ENCODE data around the gene TOR4A. TPM values are rescaled to one million over a fixed set of nuclear protein-coding genes. Genes with fewer than 3 reads are reported as not detected.

TOR4A gene
- total and polyA plus RNA-seq, 9 of the 15 experiments (the other 6 are each of a cell fraction or from before 2014, with no cell fraction given), result 3.9 to 49.2 (median 8.8) TPM

DNA sequence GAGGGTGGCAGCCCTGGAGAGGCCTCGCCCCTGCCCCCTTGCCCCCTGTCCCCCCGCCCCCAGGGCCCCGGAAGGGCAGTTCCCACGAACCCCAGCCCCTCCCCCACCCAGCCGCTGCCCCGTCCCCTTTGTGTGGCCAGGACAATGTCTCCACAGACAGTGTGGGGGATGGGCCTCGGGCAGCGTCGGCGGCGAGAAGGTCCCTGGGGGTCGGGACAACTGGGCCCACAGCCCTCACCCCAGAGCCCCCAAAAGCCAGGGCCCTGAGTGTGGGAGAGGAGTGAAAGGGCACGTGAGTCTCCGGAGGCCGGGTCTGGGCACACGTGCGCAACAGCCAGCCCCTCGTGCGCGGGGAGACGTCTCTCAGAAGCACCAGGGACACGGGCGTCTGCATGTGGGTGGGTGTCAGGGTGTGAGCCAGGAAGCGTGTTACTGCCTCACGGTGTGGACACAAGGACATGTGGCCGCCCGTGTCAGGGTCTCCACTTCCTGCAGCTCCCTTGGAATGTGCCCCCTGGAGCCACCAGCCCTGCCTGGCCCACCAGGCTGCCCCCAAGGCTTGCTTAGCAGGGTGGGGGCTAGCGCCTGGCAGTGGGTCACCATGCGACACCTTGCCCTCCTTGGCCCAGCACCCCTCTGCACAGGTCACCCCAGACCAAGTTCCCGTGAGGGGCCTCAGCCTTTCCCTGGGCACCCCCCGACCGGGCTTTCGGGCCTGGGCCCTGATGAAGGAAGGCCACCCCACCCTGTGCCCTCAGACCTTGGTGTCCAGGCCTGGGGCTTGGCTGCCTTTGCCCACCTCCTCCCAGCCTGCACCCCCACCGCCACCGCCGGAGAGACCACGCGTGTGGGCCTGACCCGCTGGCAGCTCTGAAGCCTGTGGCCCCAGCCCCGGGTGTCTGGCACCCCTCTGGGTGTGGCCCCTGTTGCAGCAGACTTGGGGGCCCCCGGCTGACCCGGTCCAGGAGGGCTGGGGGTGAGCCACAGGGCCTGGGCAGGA lies 37.3 kb downstream of the TOR4A start:
- intact Hi-C loops (cut with micrococcal nuclease) (no loop called here), in situ Hi-C loops (cut with MboI) (no loop called here)
- Histone ChIP-seq H4K20me1 (replicated peaks; ENCODE audit: control insufficient read depth, insufficient read depth, low read length) (0 out of 2 replicates have a peak, but pooled peaks cover 5% of the 10 kb centered on the region), H3K4me1 (replicated peaks in 1 of 2; ENCODE audit: control insufficient read depth in 2 of 2, insufficient read depth in 2 of 2, low read length in 2 of 2) (peaks cover 16 to 96% of the 10 kb centered on the region in 2 experiments), H3K4me2 (ENCODE audit: insufficient read depth, low read length) (no peak overlapping the region), H3K27ac (ENCODE audit: extremely low read depth, low read depth, low read length) (no peak overlapping the region), H3K4me3 (no peak overlapping the region), H3K9ac (ENCODE audit: insufficient read depth in 1 of 2, low read depth in 2 of 2, low read length in 2 of 2) (peak overlapping the region in 1 of 2 experiments; percentile 72; a peak in 2 of 4 replicates), H3K9me3 (replicated peaks; ENCODE audit: control insufficient read depth, insufficient read depth, low read depth, low read length) (no peaks in the 10 kb centered on the region), H3K79me2 (ENCODE audit: control insufficient read depth, insufficient read depth, low read length) (no peaks in the 10 kb centered on the region), H3K27me3 (ENCODE audit: control insufficient read depth in 2 of 2, insufficient read depth in 2 of 2, low read length in 2 of 2) (no peaks in the 10 kb centered on the region), H3K9me1 (ENCODE audit: control insufficient read depth, insufficient read depth, low read length) (no peaks in the 10 kb centered on the region), H3K36me3 (ENCODE audit: control insufficient read depth, insufficient read depth, low read length) (no peaks in the 10 kb centered on the region), H2AFZ (ENCODE audit: low read depth, low read length) (no peak overlapping the region)
- BruUV-seq (replicated peaks), result no TSS peak
- no peak for ATAC-seq
- 64% methylated on average over 35 of the region's 42 CpGs for WGBS (ENCODE audit: insufficient coverage, low coverage, missing lambda C conversion rate)
- FAIRE-seq, result no peak
- ChIA-PET CTCF (ENCODE audit: low intra/inter-chr PET ratio) (no interaction called here), POLR2A (interaction anchor here (0.9 kb wide), 1 partner anchor 164 kb away, joined by 3 read pairs; no protein-coding TSS in a partner anchor)
- DNase-seq (ENCODE audit: extremely low read depth in 1 of 4, low spot score in 3 of 4), result no peak
- TF ChIP-seq, protein P1, sequence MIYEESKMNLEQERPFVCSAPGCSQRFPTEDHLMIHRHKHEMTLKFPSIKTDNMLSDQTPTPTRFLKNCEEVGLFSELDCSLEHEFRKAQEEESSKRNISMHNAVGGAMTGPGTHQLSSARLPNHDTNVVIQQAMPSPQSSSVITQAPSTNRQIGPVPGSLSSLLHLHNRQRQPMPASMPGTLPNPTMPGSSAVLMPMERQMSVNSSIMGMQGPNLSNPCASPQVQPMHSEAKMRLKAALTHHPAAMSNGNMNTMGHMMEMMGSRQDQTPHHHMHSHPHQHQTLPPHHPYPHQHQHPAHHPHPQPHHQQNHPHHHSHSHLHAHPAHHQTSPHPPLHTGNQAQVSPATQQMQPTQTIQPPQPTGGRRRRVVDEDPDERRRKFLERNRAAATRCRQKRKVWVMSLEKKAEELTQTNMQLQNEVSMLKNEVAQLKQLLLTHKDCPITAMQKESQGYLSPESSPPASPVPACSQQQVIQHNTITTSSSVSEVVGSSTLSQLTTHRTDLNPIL (CRISPR knock-in tag; IDR thresholded peaks at IDR 0.05), result no peak
- TF ChIP-seq L3MBTL2 (IDR thresholded peaks at IDR 0.05) (no peak), ZNF766 (CRISPR knock-in tag; conservative IDR thresholded peaks at IDR 0.05) (no peak), RNF2 (IDR thresholded peaks at IDR 0.05) (no peak), SIRT6 (IDR thresholded peaks at IDR 0.05; ENCODE audit: low read depth, low read length) (no peak), ZNF324 (CRISPR knock-in tag; IDR thresholded peaks at IDR 0.05) (no peak), ETV5 (CRISPR knock-in tag; IDR thresholded peaks at IDR 0.05; ENCODE audit: low read depth) (no peak)
- TF ChIP-seq, protein P2, sequence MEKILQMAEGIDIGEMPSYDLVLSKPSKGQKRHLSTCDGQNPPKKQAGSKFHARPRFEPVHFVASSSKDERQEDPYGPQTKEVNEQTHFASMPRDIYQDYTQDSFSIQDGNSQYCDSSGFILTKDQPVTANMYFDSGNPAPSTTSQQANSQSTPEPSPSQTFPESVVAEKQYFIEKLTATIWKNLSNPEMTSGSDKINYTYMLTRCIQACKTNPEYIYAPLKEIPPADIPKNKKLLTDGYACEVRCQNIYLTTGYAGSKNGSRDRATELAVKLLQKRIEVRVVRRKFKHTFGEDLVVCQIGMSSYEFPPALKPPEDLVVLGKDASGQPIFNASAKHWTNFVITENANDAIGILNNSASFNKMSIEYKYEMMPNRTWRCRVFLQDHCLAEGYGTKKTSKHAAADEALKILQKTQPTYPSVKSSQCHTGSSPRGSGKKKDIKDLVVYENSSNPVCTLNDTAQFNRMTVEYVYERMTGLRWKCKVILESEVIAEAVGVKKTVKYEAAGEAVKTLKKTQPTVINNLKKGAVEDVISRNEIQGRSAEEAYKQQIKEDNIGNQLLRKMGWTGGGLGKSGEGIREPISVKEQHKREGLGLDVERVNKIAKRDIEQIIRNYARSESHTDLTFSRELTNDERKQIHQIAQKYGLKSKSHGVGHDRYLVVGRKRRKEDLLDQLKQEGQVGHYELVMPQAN (IDR thresholded peaks at IDR 0.05; ENCODE audit: borderline replicate concordance), result no peak
- TF ChIP-seq, protein P3, sequence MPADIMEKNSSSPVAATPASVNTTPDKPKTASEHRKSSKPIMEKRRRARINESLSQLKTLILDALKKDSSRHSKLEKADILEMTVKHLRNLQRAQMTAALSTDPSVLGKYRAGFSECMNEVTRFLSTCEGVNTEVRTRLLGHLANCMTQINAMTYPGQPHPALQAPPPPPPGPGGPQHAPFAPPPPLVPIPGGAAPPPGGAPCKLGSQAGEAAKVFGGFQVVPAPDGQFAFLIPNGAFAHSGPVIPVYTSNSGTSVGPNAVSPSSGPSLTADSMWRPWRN (IDR thresholded peaks at IDR 0.05; ENCODE audit: low read depth), result no peak
- TF ChIP-seq, protein P4, sequence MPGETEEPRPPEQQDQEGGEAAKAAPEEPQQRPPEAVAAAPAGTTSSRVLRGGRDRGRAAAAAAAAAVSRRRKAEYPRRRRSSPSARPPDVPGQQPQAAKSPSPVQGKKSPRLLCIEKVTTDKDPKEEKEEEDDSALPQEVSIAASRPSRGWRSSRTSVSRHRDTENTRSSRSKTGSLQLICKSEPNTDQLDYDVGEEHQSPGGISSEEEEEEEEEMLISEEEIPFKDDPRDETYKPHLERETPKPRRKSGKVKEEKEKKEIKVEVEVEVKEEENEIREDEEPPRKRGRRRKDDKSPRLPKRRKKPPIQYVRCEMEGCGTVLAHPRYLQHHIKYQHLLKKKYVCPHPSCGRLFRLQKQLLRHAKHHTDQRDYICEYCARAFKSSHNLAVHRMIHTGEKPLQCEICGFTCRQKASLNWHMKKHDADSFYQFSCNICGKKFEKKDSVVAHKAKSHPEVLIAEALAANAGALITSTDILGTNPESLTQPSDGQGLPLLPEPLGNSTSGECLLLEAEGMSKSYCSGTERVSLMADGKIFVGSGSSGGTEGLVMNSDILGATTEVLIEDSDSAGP (CRISPR knock-in tag; IDR thresholded peaks at IDR 0.05), result no peak
- TF ChIP-seq, protein P5, sequence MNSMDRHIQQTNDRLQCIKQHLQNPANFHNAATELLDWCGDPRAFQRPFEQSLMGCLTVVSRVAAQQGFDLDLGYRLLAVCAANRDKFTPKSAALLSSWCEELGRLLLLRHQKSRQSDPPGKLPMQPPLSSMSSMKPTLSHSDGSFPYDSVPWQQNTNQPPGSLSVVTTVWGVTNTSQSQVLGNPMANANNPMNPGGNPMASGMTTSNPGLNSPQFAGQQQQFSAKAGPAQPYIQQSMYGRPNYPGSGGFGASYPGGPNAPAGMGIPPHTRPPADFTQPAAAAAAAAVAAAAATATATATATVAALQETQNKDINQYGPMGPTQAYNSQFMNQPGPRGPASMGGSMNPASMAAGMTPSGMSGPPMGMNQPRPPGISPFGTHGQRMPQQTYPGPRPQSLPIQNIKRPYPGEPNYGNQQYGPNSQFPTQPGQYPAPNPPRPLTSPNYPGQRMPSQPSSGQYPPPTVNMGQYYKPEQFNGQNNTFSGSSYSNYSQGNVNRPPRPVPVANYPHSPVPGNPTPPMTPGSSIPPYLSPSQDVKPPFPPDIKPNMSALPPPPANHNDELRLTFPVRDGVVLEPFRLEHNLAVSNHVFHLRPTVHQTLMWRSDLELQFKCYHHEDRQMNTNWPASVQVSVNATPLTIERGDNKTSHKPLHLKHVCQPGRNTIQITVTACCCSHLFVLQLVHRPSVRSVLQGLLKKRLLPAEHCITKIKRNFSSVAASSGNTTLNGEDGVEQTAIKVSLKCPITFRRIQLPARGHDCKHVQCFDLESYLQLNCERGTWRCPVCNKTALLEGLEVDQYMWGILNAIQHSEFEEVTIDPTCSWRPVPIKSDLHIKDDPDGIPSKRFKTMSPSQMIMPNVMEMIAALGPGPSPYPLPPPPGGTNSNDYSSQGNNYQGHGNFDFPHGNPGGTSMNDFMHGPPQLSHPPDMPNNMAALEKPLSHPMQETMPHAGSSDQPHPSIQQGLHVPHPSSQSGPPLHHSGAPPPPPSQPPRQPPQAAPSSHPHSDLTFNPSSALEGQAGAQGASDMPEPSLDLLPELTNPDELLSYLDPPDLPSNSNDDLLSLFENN (IDR thresholded peaks at IDR 0.05; ENCODE audit: low read depth in 2 of 2, low read length in 2 of 2), result no peak
